Mesothelial cell of epicardium (in vitro differentiated cells): ENCODE measurements around the gene GPC3. TPM values are rescaled to one million over a fixed set of nuclear protein-coding genes. Genes with fewer than 3 reads are reported as not detected.

Source experiments
- DNase-seq, 2 experiments: peaks; one replicate each; pipeline ENCODE4 v3.0.0; 2021; ENCODE audit warnings: low spot score in 2 of 2; ENCODE audit not compliant: unreplicated experiment in 2 of 2
- H3K27ac Mint-ChIP-seq: 2 replicates; pipeline ENCODE4 v1.8.0; 2021; ENCODE audit warnings: mixed read lengths
- H3K27me3 Mint-ChIP-seq: 2 replicates; pipeline ENCODE4 v1.8.0; 2021; ENCODE audit warnings: low read depth, mixed read lengths
- H3K36me3 Mint-ChIP-seq: 2 replicates; pipeline ENCODE4 v1.8.0; 2021; ENCODE audit warnings: mixed read lengths
- H3K4me1 Mint-ChIP-seq: 2 replicates; pipeline ENCODE4 v1.8.0; 2021; ENCODE audit warnings: mixed read lengths
- H3K4me3 Mint-ChIP-seq: 2 replicates; pipeline ENCODE4 v1.8.0; 2021; ENCODE audit warnings: mild to moderate bottlenecking, moderate library complexity, mixed read lengths
- H3K9me3 Mint-ChIP-seq: 2 replicates; pipeline ENCODE4 v1.8.0; 2021; ENCODE audit warnings: mixed read lengths
- CTCF ChIP-seq: fragments of 200-600 bp; sonication (generic); IDR thresholded peaks from one replicate; pipeline ENCODE4 v1.5.0; 2021; ENCODE audit warnings: antibody characterized with exemption; ENCODE audit not compliant: unreplicated experiment
- total RNA-seq: library from RNA; stranded (reverse); gene quantifications from 3 replicates; pipeline ENCODE4 v1.2.1, GENCODE V29; 2021

GPC3 gene
- total RNA-seq = 837 to 864 TPM (median 859 TPM) in 3 replicates

DNA sequence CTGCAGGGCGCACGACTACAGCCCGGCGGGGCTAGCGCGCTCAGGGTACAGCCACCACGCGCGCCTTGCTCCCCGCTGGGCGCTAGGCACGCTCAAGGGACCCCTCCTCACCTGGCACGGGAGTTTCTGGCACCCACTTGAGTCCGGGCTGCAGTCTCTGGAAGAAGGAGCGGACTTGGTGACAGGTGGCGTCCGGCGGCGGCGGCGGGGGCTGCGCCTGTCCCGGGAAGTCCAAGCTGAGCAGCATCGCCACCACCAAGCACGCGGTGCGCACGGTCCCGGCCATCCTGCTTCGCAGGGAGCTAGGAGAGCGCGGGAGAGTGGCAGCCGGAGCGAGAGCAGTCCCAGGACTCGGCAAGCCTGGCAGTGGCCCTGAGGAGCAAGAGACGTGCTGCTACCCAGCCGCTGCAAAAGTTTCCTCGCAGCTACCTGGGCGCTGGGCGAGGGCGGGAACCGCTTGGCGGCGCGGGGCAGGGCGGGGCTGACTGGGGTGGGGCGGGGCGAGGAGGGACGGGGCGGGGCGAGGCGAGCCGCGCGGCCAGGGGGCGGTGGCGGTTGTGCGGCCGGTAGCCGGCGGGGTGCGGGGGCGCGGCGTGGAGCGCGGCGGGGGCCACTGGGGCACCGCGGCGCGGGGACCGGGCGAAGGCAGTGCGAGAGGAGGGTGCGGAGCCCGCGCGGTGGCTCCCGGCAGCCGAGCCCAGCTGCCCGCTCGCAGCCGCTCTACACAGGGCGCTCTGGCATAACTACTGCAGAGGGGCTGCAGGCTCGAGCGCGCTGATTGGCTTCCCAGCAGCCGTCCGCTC, at the start of gene GPC3:
GPC3 (minus strand) TSS at position 431 of the 803 bp plus-strand sequence.
- Mint-ChIP-seq H3K4me1 (peaks cover 78% of the 10 kb centered on the region), H3K9me3 (no peaks in the 10 kb centered on the region), H3K4me3 (peak within 1 kb of the TSS; percentile 95), H3K27ac (peak within 1 kb of the TSS; percentile 93), H3K36me3 (no peaks in the 10 kb centered on the region), H3K27me3 (no peaks in the 10 kb centered on the region)
- peak; percentile 67 to 79 for DNase-seq
- TF ChIP-seq CTCF = no peak

- H3K4me1 Mint-ChIP-seq = peaks cover 4% of the 10 kb centered on the region
- DNase-seq = no peak
- H3K27me3 Mint-ChIP-seq = peaks cover 2% of the 10 kb centered on the region
- no peak overlapping the region for H3K4me3 Mint-ChIP-seq
- H3K27ac Mint-ChIP-seq = no peak overlapping the region
- no peak for TF ChIP-seq CTCF
- no peaks in the 10 kb centered on the region for H3K36me3 Mint-ChIP-seq
- peaks cover 4% of the 10 kb centered on the region for H3K9me3 Mint-ChIP-seq
These were observed 47.0 kb upstream of the GPC3 start for GRCh38 chrX:134032441-134032840.

DNA sequence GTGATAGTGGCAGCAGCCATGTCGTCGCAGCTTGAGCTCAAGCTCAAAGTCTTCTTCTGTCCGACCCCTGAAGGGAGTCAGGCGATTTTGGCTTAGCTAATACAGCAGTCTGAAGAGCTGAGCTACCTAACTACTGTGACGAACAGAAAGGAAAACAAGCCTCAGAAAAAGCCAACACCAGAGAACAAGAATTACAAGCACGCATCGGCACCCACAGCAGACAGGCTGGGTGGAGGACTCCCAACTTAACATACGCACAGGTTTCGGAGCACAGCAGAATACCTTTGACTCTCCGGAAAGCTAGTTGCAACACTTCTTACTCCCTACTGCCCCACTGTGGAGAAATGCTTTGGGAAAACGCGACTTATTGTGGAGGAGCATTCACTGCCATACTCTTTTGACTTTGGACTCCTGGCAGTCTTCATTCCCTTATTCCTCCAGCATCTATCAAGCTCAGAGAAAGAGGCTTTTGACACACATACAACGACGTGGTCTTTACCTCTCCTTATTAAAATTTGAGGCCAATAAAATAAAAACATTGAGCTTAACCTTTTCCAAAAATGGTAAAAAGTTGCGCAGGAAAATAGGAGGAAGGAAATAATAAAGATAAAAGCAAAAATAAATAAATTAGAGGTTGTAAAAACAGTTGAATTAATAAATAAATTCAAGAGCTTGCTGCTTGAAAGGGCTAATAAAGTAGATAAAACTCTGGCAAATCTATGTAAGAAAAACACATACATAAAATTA, 41.3 kb upstream of the GPC3 start:
- peak; percentile 65 for TF ChIP-seq CTCF
- DNase-seq = peak; percentile 26 to 62
- H3K4me1 Mint-ChIP-seq = peaks cover 13% of the 10 kb centered on the region
- H3K36me3 Mint-ChIP-seq = no peaks in the 10 kb centered on the region
- peak overlapping the region; percentile 81 for H3K27ac Mint-ChIP-seq
- H3K27me3 Mint-ChIP-seq = no peaks in the 10 kb centered on the region
- peak overlapping the region; percentile 60 for H3K4me3 Mint-ChIP-seq
- H3K9me3 Mint-ChIP-seq = peaks cover 4% of the 10 kb centered on the region

DNA sequence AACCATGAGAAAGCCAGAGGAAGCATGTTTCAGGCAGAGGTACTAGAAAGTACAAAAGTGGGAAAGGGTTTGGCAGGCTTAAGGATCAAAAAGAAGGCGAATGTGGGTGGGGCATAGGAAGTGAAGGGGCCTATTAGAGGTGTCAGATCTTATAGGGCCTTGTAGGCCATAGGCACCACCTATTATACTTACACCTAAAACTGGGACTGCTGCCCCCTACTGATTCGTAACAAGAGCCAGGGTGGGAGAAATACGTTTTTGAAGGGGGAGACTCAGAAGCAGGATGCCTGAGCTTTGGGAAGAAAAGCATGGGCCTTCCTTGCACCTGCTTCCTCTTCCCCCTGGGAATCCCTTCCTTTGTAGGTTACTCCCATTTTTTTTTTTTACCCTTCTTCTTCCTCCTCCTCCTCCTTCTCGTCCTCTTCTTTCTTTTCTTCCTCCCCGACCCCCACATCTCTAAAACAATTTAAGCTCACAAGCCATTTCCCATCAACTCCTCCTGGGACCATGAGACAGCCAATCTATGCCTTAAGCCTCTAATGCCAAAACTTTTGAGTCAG, 40.7 kb upstream of the GPC3 start:
- peak overlapping the region; percentile 81 for H3K27ac Mint-ChIP-seq
- TF ChIP-seq CTCF = no peak
- H3K4me3 Mint-ChIP-seq = peak overlapping the region; percentile 60
- H3K9me3 Mint-ChIP-seq = no peaks in the 10 kb centered on the region
- H3K27me3 Mint-ChIP-seq = no peaks in the 10 kb centered on the region
- peaks cover 14% of the 10 kb centered on the region for H3K4me1 Mint-ChIP-seq
- no peak for DNase-seq
- H3K36me3 Mint-ChIP-seq = no peaks in the 10 kb centered on the region

DNA sequence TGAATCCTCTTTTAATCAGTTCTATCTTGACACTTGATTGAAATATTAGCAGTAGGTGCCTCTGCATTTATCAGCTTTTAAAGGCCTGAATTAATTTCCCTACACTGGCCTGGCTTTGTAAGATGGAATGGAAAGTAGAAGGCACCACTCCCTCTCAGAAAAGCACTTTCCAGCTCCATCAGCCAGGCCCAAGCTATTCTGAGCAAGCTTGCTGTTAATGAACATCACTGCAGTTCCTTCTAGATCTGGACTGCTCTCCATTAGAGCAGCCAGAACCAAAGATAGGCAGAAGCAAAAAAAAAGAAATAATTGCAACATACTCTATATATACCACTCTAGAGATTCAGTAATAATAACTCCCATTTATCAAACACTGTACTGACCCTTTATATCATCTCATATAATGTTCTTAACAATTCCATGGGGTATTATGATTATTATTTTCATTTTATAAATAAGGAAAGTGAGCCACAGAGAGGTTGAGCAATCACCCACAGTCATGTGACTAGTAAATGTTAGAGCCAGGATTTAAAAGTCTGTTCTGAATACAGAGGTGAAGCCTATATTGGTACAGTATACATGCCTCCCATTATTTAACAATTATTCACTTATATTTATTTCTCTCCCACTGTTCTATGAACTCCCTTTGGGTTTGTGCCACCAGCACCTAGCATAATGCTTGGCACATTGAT, 39.4 kb upstream of the GPC3 start:
- H3K4me3 Mint-ChIP-seq = no peak overlapping the region
- no peak for TF ChIP-seq CTCF
- no peak for DNase-seq
- peaks cover 20% of the 10 kb centered on the region for H3K4me1 Mint-ChIP-seq
- H3K27ac Mint-ChIP-seq = no peak overlapping the region
- no peaks in the 10 kb centered on the region for H3K27me3 Mint-ChIP-seq
- H3K9me3 Mint-ChIP-seq = no peaks in the 10 kb centered on the region
- H3K36me3 Mint-ChIP-seq = no peaks in the 10 kb centered on the region
